ENCODE results near the gene ATXN3. TPM values are rescaled to one million over a fixed set of nuclear protein-coding genes. Genes with fewer than 3 reads are reported as not detected.

ATXN3 gene
- total and polyA plus RNA-seq, 2 of the 13 experiments (the other 11 are each of a cell fraction or from before 2014, with no cell fraction given), result 14.9 to 17.3 TPM

DNA sequence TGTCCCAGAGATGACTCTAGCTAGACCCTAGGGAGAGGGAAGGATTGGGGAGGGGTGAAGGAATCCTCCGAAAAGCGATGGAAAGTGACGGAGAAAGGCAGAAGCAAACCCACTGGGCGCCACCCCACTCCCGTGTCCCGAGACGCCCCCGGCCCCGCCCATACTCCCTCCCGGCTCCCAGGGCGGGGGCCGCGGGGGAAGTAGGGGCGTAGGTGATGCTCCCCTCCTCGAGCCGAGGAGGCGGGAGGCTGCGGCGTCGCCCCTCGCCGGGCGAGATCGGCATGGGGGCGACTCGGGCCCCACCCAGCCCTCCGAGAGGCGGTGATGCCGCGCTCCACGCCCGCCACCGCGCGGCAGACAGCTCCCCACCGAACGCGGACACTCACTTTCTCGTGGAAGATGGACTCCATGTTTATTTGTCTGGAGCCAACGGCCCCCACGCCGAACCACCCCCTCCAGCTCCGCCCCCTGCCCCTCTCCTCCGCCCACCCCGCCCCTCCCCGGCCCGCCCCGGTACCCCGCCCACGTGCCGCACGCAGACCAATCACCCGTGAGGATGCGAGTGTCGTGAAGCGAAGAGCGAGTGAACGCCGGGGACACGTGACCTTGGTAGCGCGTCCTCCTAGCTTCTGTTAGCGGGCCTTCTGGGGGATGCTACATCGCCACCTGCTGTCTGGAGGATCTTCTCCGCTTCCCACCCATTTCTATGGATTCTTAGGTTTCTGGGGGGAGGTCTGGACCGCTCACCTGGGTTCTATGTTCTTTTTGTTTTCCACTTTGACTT lies at the start of gene ATXN3 (continued):
- TF ChIP-seq ZNF788 (CRISPR knock-in tag; IDR thresholded peaks at IDR 0.05; ENCODE audit: borderline replicate concordance) (no peak; the same call in 1 of the 2 replicates), ATM (IDR thresholded peaks at IDR 0.05; ENCODE audit: borderline replicate concordance) (no peak), SRSF1 (optimal IDR thresholded peaks at IDR 0.05; ENCODE audit: low read depth, low read length) (peak; percentile 57), ADNP (CRISPR knock-in tag; IDR thresholded peaks at IDR 0.05) (no peak), AKAP8 (CRISPR knock-in tag; IDR thresholded peaks at IDR 0.05) (peak; percentile 59; the same call in 1 of the 2 replicates), KDM5B (CRISPR knock-in tag; IDR thresholded peaks at IDR 0.05; ENCODE audit: borderline replicate concordance) (peak; percentile 71), MLLT10 (CRISPR knock-in tag; IDR thresholded peaks at IDR 0.05) (no peak), HDAC1 (CRISPR knock-in tag; IDR thresholded peaks at IDR 0.05) (no peak; the same call in 1 of the 2 replicates), SIN3A (IDR thresholded peaks at IDR 0.05; ENCODE audit: borderline replicate concordance, low read depth, low read length) (no peak), TAF1 (CRISPR knock-in tag; IDR thresholded peaks at IDR 0.05) (peak; percentile 64; the same call in 1 of the 2 replicates), ZNF138 (CRISPR knock-in tag; IDR thresholded peaks at IDR 0.05; ENCODE audit: low read depth) (no peak), EHMT2 (IDR thresholded peaks at IDR 0.05; ENCODE audit: borderline replicate concordance, low read depth, low read length) (no peak; the same call in 1 of the 2 replicates), CCDC6 (CRISPR knock-in tag; IDR thresholded peaks at IDR 0.05) (no peak), ZKSCAN5 (CRISPR knock-in tag; IDR thresholded peaks at IDR 0.05) (no peak), CHD2 (IDR thresholded peaks at IDR 0.05; ENCODE audit: low read depth, low read length) (no peak), CCAR2 (optimal IDR thresholded peaks at IDR 0.05; ENCODE audit: low read depth, low read length) (no peak)
- TF ChIP-seq, protein P1, sequence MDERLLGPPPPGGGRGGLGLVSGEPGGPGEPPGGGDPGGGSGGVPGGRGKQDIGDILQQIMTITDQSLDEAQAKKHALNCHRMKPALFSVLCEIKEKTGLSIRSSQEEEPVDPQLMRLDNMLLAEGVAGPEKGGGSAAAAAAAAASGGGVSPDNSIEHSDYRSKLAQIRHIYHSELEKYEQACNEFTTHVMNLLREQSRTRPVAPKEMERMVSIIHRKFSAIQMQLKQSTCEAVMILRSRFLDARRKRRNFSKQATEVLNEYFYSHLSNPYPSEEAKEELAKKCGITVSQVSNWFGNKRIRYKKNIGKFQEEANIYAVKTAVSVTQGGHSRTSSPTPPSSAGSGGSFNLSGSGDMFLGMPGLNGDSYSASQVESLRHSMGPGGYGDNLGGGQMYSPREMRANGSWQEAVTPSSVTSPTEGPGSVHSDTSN (CRISPR knock-in tag; IDR thresholded peaks at IDR 0.05), result no peak
- TF ChIP-seq, protein P2, sequence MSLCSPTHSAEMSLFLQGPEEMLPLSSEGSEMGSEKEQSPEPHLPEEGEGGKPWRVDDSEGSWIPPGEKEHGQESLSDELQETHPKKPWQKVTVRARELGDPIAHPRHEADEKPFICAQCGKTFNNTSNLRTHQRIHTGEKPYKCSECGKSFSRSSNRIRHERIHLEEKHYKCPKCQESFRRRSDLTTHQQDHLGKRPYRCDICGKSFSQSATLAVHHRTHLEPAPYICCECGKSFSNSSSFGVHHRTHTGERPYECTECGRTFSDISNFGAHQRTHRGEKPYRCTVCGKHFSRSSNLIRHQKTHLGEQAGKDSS (CRISPR knock-in tag; IDR thresholded peaks at IDR 0.05; ENCODE audit: borderline replicate concordance, low read depth), result no peak; the same call in 1 of the 2 replicates
- TF ChIP-seq, protein P3, sequence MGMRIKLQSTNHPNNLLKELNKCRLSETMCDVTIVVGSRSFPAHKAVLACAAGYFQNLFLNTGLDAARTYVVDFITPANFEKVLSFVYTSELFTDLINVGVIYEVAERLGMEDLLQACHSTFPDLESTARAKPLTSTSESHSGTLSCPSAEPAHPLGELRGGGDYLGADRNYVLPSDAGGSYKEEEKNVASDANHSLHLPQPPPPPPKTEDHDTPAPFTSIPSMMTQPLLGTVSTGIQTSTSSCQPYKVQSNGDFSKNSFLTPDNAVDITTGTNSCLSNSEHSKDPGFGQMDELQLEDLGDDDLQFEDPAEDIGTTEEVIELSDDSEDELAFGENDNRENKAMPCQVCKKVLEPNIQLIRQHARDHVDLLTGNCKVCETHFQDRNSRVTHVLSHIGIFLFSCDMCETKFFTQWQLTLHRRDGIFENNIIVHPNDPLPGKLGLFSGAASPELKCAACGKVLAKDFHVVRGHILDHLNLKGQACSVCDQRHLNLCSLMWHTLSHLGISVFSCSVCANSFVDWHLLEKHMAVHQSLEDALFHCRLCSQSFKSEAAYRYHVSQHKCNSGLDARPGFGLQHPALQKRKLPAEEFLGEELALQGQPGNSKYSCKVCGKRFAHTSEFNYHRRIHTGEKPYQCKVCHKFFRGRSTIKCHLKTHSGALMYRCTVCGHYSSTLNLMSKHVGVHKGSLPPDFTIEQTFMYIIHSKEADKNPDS (CRISPR knock-in tag; IDR thresholded peaks at IDR 0.05), result no peak
- TF ChIP-seq, protein P4, sequence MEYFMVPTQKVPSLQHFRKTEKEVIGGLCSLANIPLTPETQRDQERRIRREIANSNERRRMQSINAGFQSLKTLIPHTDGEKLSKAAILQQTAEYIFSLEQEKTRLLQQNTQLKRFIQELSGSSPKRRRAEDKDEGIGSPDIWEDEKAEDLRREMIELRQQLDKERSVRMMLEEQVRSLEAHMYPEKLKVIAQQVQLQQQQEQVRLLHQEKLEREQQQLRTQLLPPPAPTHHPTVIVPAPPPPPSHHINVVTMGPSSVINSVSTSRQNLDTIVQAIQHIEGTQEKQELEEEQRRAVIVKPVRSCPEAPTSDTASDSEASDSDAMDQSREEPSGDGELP (IDR thresholded peaks at IDR 0.05; ENCODE audit: borderline replicate concordance, low read depth), result no peak
- TF ChIP-seq, protein P5, sequence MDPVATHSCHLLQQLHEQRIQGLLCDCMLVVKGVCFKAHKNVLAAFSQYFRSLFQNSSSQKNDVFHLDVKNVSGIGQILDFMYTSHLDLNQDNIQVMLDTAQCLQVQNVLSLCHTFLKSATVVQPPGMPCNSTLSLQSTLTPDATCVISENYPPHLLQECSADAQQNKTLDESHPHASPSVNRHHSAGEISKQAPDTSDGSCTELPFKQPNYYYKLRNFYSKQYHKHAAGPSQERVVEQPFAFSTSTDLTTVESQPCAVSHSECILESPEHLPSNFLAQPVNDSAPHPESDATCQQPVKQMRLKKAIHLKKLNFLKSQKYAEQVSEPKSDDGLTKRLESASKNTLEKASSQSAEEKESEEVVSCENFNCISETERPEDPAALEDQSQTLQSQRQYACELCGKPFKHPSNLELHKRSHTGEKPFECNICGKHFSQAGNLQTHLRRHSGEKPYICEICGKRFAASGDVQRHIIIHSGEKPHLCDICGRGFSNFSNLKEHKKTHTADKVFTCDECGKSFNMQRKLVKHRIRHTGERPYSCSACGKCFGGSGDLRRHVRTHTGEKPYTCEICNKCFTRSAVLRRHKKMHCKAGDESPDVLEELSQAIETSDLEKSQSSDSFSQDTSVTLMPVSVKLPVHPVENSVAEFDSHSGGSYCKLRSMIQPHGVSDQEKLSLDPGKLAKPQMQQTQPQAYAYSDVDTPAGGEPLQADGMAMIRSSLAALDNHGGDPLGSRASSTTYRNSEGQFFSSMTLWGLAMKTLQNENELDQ (CRISPR knock-in tag; IDR thresholded peaks at IDR 0.05; ENCODE audit: borderline replicate concordance), result no peak

All from HepG2 (cell line).